GM18870 (cell line): ENCODE measurements around the gene KRT79.
"Not testable (repeated sequence)": the region's sequence is repeated elsewhere in the genome, so short reads cannot be mapped to it uniquely, and the experiment has no call there.

ENCODE experiments used
- ATAC-seq: cut with Tn5 transposase; IDR thresholded peaks from one replicate; pipeline ENCODE4 v1.9.1; 2021; ENCODE audit warnings: moderate library complexity; ENCODE audit not compliant: unreplicated experiment

Gene KRT79

GRCh38 chr12:52833922-52834726 is at the start of gene KRT79:
Gene KRT79, minus strand, starts transcription at chr12:52834311. Its CDS starts 51 bp downstream, at chr12:52834260.
- no peak for ATAC-seq

GRCh38 chr12:52880499-52880898 is 46.4 kb upstream of the KRT79 start:
- ATAC-seq: not testable (repeated sequence)

DNA sequence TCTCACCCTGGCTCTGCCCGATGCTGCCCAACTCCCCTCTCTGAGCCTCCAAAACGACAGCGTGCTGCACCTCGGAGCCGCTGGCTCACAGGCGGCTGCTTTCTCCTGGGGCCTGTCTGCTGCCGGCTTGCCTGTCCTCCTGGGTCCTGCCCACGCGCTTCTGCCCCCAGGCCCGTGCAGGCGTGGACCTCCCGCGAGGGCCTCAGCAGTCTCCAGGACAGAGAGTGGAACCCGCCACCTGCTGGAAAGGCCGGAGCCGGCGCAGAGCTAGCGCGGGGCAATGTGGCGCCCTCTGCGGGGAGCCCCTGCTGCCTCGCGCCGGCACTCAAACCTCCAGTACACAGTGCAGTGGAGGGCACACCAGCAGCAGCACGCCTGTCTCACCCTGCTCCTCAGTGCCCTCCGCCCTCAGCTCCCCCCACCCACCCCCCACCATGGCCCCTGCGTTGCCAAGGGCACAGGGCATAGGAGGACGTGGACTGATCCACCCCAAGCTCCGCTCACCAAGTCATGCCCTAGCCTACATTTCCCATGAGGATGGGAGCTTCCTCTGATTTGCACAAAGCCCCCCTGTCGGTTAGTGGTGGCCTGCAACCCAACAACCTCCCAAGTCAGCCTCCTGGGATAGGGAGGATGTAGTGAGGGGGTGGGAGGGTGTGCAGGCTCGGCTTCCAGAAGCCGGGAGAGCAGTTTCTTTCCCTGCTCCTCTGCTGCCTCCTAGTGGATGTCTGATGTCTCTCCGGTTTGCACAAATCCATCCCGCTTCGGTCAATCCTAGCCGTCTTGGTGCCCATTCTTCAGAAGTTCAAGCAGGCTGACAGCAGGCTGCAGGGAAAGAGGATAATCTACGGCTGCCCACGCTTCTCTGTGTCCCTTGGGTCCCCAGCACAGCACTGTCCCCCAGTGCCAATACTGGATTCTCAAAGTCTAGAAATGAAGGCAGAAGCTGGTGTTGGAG is 45.6 kb upstream of the KRT79 start:
- ATAC-seq: no peak

- ATAC-seq: no peak
These were observed 44.6 kb upstream of the KRT79 start for GRCh38 chr12:52878507-52879393.

DNA sequence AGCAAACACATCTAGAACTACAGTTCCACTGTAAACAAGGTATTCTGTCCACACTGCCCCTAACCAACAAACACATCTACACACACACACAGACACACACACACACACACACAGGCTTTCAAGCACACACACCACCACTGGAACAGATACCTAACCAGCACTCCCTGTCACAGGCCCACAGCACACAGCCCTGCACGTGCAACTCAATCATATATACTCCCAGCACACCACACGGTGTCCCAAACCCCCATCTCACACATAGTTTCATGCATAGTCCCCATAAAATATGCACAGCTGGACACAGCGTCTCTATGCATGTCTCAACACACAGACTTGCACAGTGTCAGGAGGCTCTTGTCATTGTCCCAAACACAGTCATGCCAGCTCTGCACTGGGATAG is 43.1 kb upstream of the KRT79 start:
- ATAC-seq: no peak

- ATAC-seq: no peak
These were observed 42.3 kb upstream of the KRT79 start for GRCh38 chr12:52876372-52876771.

- ATAC-seq: no peak
These were observed 40.7 kb upstream of the KRT79 start for GRCh38 chr12:52874573-52875435.

DNA sequence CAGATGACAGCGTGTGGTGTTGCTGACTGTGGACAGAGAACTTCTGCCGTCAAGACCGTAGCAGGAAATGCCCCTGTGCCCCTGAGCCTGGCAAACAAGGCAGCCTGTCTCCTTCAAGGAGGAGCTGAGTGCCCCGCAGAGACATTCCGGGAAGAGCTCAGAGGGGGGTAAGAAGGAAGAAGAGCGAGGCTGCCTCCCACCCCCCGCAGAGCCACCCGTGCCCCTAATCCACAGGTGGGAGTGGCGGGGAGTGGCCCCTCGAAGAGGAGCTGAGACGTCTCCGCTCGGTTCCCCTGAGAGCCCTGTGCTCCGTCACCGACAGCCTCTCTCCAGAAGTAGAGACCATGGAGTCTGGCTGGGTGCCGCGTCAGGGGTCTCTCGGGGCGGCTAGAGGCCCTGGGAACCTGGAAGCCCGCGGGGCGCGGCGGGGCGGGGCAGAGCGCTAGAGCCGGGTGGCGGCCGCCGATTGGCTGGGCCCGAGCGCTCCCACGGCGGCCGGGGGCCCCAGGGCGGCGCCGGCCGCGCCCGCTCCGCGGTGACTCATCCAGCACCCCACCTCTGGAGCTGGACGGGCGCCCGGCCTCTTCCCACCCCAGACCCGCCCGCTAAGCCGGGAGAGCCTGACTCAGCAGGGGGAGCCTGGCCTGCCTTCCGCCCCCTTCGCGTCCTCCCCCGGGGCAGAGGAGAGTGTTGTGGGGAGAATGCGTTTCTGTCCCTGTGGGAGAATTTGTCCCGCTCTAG is 39.9 kb upstream of the KRT79 start:
- no peak for ATAC-seq

DNA sequence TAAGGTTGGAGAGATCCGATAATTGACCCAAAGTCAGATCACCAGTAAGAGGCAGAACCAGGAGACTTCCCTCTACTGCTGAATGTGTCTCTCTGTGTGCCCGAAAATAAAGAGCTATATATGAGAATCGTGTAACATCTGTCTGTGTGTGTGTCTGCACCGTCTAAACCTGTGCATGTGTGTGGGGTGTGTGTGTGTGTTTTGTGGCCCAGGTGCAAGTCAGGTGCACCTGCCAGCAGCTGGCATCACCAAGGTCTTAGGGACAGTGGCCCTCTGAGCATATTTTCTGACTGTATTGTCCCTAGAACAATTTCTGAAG is 39.4 kb upstream of the KRT79 start:
- no peak for ATAC-seq

GRCh38 chr12:52872644-52873389 is 38.7 kb upstream of the KRT79 start:
- no peak for ATAC-seq

DNA sequence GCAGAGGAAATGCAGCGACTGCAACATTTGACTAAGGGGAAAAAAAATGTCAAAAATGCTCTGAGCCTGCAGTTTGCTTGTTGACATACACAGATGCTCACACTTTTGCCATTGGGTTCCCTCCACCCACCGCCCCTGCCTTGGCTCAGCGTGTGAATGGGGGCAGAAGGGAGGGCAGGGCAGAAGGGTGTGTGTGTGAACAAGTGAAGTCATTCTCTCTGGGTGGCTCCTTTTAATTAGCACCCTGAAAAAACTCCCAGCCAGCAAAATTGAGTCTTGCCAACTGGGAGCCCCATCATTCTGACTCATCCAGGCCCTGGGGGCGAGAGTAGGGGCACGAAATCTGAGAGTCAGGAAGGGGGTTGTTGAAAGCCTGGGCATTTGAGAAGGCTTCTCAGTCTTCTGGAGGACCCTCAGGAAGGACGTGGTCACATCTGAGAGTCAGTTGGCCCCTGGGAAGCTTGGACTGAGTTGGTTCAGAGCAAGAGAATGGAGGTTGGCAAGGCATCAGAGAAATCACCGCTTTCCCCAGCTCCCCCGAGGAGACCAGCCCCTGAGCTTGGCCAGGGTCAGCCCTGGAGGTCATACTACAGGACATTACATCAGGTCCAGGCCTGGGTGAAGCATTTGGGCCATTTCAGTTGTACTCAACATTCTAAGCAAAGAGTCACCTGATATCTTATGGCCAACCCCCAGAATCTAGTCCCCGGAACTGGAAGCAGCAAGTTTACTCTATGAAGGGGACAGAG is 37.4 kb upstream of the KRT79 start:
- no peak for ATAC-seq

DNA sequence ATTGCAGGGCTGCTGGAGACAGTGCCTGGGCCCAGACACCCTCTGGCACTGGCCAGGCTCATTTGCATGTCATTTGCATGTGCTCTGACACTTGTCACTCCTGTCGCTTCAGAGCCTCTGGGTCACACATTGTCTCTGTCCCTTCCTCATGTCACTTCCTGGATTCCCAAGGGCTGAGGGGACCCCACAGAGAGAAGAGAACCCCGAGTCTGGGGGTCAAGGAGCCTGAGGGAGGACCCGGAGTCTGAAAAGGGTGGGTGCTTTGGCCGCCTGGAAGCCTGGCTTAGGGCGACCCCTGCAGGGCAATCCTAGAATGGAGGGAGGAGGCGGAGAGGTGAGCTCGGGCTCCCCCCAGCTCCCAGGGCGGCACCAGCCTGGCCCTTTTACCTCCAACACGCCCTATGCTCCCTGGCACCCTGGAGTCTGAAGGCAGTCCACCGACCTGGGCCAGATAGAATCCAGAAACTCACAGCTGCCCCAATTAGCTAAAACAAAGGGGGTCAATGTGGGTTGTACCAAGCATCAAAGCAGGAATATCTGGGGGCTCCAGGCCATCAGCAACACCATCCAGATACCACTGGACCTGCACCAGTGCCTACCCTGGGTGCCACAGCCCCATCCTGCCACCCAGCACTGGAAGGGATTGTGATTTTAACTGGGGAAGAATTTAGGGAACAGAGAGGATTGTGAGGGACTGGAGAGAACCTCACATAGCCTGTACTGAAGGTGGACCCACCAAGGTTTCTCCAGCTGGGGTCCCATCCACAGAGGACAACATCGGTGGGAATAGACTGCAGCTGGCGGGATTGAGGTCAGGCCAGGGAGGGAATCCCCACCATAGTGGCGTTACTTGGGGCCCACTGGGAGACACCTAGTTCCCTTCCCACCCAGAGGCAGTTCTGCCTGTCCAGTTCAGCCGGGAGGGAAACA is 36.5 kb upstream of the KRT79 start:
- peak; percentile 58 for ATAC-seq

DNA sequence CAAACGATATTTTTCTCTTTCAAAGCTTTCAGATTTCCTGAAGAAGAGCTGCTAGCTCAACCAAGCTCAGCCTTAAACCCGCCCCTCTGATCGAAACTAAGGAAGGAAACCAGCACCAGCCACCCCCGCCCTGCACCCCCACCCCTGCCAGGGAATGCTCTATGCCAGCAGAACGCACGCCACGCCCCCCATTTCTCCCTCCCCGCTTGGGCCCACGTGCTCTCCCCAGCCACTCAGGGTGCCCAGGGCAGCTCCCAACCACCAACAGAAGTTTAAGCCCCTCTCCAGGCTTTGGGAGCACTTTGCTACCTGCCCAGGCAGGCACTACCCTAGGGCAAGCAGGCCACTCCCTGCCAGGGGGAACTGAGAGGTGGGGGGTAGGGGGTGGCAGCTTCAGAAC is 33.5 kb upstream of the KRT79 start:
- no peak for ATAC-seq

- ATAC-seq: no peak
These were observed 33.0 kb upstream of the KRT79 start for GRCh38 chr12:52867152-52867551.

GRCh38 chr12:52865090-52865944 is 31.2 kb upstream of the KRT79 start:
- no peak for ATAC-seq

DNA sequence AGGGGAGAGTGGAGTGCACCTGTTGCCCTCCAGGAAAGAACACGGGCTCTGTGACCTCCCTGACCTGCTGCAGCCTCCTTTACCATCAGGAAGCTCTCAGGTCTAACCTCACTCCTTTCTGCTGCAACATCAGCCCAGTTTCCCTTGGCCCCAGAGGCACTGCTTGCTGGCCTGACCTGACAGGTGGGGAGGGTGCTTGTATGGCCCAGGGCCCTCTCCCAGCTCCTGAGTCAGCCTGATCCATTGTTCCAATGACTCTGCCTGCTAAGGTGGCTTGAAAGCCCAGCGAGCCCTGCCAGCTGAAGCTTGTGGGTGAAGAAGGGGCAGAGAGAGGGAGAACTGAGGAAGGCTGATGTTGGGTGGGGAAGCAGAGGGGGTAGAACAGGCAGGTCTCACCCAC is 27.9 kb upstream of the KRT79 start:
- ATAC-seq: no peak
